ENCODE results near the gene GPC5.
"Not testable (repeated sequence)": the region's sequence is repeated elsewhere in the genome, so short reads cannot be mapped to it uniquely, and the experiment has no call there.

DNA sequence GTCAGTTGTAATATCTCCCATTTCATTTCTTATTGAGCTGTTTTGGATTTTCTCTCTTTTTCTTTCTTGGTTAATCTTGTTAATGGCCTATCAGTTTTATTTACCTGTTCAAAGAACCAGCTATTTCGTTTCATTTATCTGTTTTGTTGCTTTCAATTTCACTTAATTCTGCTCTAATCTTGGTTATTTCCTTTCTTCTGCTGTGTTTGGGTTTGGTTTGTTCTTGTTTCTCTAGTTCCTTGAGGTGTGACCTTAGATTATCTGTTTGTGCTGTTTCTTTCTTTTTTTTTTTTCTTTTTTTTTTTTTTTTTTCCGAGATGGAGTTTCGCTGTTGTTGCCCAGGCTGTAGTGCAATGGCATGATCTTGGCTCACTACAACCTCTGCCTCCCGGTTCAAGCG is 896.1 kb downstream of the GPC5 start:
- TF ChIP-seq, protein P1, sequence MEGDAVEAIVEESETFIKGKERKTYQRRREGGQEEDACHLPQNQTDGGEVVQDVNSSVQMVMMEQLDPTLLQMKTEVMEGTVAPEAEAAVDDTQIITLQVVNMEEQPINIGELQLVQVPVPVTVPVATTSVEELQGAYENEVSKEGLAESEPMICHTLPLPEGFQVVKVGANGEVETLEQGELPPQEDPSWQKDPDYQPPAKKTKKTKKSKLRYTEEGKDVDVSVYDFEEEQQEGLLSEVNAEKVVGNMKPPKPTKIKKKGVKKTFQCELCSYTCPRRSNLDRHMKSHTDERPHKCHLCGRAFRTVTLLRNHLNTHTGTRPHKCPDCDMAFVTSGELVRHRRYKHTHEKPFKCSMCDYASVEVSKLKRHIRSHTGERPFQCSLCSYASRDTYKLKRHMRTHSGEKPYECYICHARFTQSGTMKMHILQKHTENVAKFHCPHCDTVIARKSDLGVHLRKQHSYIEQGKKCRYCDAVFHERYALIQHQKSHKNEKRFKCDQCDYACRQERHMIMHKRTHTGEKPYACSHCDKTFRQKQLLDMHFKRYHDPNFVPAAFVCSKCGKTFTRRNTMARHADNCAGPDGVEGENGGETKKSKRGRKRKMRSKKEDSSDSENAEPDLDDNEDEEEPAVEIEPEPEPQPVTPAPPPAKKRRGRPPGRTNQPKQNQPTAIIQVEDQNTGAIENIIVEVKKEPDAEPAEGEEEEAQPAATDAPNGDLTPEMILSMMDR (conservative IDR thresholded peaks at IDR 0.05; ENCODE audit: low read length): not testable (repeated sequence)
- TF ChIP-seq EZH2phosphoT487 (IDR thresholded peaks at IDR 0.05; ENCODE audit: borderline replicate concordance, low read depth, low read length): not testable (repeated sequence)

Data from OCI-LY7 (cell line).